BLaER1 treated with 17β-estradiol and CSF1 and Interleukin-3, amounts not matched to agents 10 nM and 100 nM (cell line): ENCODE measurements around the gene THYN1.

Experiments
- H3K27ac ChIP-seq, 11 experiments: shearing (Covaris generic); formaldehyde crosslinking; 2 replicates each; pipeline ENCODE4 v1.8.1; 2022
- H3K27me3 ChIP-seq, 11 experiments: shearing (Covaris generic); formaldehyde crosslinking; 2 replicates each; pipeline ENCODE4 v1.8.1; 2022
- H3K36me3 ChIP-seq, 11 experiments: shearing (Covaris generic); formaldehyde crosslinking; 2 replicates each; pipeline ENCODE4 v1.8.1; 2022
- H3K4me1 ChIP-seq, 10 experiments: shearing (Covaris generic); formaldehyde crosslinking; 2 replicates each; pipeline ENCODE4 v1.8.1; 2022
- H3K4me2 ChIP-seq, 11 experiments: shearing (Covaris generic); formaldehyde crosslinking; 2 replicates each; pipeline ENCODE4 v1.8.1; 2022
- H3K4me3 ChIP-seq, 10 experiments: shearing (Covaris generic); formaldehyde crosslinking; 2 replicates each; pipeline ENCODE4 v1.8.1; 2022
- H3K9ac ChIP-seq, 11 experiments: shearing (Covaris generic); formaldehyde crosslinking; 2 replicates each; pipeline ENCODE4 v1.8.1; 2022
- H3K9me3 ChIP-seq, 11 experiments: shearing (Covaris generic); formaldehyde crosslinking; replicated peaks in 1 of 11; 2 replicates each; pipeline ENCODE4 v1.8.1; 2022
- H4K20me1 ChIP-seq, 11 experiments: shearing (Covaris generic); formaldehyde crosslinking; 2 replicates each; pipeline ENCODE4 v1.8.1; 2022
- Cebpa-rat ChIP-seq, 11 experiments: shearing (Covaris generic); IDR thresholded peaks; 2 replicates each; pipeline ENCODE4 v1.8.1; 2022

Gene THYN1

DNA sequence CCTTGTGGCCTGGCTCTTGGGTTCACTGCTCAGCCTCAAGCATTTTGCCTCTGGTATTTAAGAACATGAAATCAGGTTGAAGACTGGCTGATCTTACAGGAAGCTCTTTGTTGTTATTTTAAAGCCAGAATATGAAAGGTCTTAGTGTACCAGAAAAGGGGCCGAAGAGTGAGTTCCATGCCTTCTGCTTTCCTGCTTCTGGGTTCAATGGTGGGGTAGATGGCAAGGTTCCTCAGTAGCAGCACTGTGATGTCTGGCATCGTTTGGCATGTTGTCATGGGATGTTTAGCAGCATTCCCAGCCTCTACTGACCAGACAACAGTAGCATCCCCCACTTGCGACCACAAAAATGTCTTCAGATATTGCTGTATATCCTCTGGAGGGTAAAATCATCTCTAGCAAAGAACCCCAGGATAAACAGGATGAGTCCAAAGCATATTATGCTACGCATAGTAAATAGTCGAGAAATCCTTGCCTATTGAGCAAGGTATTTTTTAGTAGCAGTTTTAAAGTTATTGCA, 26.3 kb downstream of the THYN1 start:
- Histone ChIP-seq H3K9ac (peak overlapping the region in 6 of 11 experiments; percentile 14 to 89 (median 84); a peak in 4 of 22 replicates), H3K4me3 (peak overlapping the region; percentile 76 to 91 (median 86); a peak in 18 of 20 replicates), H3K4me2 (peak overlapping the region; percentile 91 to 99 (median 97)), H3K4me1 (peaks cover 75 to 85% (median 82%) of the 10 kb centered on the region in 10 experiments), H3K27ac (no peak overlapping the region), H3K36me3 (peaks cover 0 to 6% (median 0%) of the 10 kb centered on the region in 11 experiments; a peak in 4 of 22 replicates), H3K9me3 (no peaks in the 10 kb centered on the region), H3K27me3 (peaks cover 23 to 37% (median 29%) of the 10 kb centered on the region in 11 experiments), H4K20me1 (peaks cover 61 to 85% (median 75%) of the 10 kb centered on the region in 11 experiments; a peak in 21 of 22 replicates)
- TF ChIP-seq Cebpa-rat (IDR thresholded peaks at IDR 0.05) = no peak

DNA sequence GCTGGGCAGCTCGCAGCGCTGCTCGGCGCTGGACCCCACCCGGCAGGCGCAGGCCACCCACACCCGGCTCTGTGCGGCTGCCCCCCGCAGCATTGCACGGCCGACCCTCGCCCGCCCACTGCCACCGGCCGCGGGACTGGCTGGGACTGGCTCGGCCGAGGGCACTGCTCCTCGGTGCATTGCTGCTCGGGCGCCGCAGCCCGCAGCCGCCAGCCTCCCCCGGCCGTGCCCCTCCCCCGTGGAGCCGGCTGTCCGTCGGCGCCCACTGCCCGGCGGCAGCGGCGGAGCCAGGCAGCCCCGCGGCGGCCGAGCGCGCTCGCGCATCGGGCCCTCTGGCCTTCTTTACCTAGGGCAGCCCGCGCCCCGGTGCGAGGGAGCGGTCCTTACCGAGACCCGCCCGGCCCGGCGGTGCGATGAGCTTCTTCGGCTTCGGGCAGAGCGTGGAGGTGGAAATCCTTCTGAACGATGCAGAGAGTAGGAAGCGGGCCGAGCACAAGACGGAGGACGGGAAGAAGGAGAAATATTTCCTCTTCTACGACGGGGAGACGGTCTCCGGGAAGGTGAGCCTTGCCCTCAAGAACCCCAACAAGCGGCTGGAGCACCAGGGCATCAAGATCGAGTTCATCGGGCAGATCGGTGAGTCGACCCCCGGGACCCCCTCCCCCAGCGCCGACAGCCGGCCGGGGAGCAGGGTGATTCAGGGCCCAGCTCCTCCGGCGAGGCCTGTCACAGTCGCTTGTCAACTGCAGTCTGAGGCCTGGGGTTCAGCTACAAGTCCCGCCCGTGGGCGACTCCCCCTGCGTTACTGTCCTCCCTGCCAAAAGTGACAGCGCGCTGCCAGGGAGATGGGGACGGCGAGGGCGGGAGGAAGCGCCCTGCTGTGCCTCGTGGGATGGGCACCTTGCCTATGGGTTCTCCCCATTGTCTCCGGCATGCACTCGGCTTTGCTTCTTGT, 28.2 kb downstream of the THYN1 start:
- TF ChIP-seq Cebpa-rat (IDR thresholded peaks at IDR 0.05) = no peak
- H4K20me1 ChIP-seq = peaks cover 45 to 79% (median 65%) of the 10 kb centered on the region in 11 experiments; a peak in 21 of 22 replicates
- peak overlapping the region; percentile 80 to 92 (median 84) for H3K9ac ChIP-seq
- H3K4me2 ChIP-seq = peak overlapping the region; percentile 91 to 99 (median 97)
- no peaks in the 10 kb centered on the region for H3K9me3 ChIP-seq
- H3K4me3 ChIP-seq = peak overlapping the region; percentile 76 to 91 (median 86)
- H3K4me1 ChIP-seq = peaks cover 57 to 73% (median 69%) of the 10 kb centered on the region in 10 experiments
- peaks cover 0 to 18% (median 11%) of the 10 kb centered on the region in 11 experiments; a peak in 20 of 22 replicates for H3K36me3 ChIP-seq
- peaks cover 23 to 37% (median 29%) of the 10 kb centered on the region in 11 experiments for H3K27me3 ChIP-seq
- peak overlapping the region; percentile 30 to 94 (median 87); a peak in 21 of 22 replicates for H3K27ac ChIP-seq

DNA sequence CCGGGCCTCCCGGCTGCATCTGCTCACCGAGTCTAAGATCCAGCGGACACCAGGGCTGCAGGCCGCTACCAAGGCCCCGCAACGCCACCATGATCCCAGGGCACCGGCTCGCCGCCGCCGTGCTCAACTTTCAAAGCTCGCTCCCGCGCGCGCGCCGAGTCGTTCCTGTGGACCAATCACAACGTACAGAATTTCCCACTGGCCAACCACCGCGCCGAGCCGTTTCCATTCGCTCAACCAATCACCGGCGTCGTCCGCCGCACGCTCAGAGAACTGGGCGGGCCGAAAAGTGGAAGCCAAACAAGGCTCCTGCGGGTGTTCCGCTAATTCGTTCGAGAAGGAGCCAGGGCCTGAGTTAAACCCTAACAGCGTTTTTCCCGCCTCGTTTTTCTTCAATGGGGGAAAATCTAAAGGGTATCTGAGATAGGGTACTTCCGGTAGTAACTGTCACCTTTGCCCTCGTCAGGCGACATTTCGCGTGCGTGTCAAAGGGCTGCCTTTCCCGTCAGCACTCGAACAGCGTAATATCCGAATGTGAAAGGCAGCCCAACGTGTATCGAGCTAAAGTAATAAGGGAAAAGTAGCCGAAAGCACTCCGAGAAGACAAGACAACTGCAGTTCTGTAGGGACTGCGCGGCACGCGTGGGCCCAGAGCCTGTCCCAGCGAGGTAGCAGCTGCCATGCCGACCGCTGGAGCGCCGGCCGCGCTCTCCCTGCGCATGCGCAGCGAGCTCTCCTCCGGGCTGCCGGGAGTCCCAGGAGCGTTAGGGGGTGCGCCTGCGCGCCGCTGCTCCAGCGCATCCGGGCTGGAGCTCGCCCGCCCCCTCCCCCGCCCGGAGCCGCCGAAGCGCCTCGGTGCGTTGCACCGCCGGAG, 29.1 kb downstream of the THYN1 start, which contains the start of the genes NCAPD3 and VPS26B:
TSS of gene NCAPD3 (minus strand) at position 132 of the 874 bp plus-strand sequence. CDS start at position 91, 41 bp downstream.
TSS of gene VPS26B (plus strand) at position 836 of the 874 bp plus-strand sequence. CDS start 452 bp downstream, outside the sequence.
- peaks cover 9 to 27% (median 20%) of the 10 kb centered on the region in 11 experiments for H3K36me3 ChIP-seq
- peaks cover 48 to 64% (median 60%) of the 10 kb centered on the region in 10 experiments for H3K4me1 ChIP-seq
- H3K4me2 ChIP-seq = peak within 1 kb of the TSS; percentile 95 to 99 (median 98)
- H3K9me3 ChIP-seq = no peaks in the 10 kb centered on the region
- H4K20me1 ChIP-seq = peaks cover 35 to 72% (median 57%) of the 10 kb centered on the region in 11 experiments; a peak in 21 of 22 replicates
- TF ChIP-seq Cebpa-rat (IDR thresholded peaks at IDR 0.05) = no peak
- peak within 1 kb of the TSS; percentile 76 to 91 (median 86) for H3K4me3 ChIP-seq
- peaks cover 23 to 33% (median 29%) of the 10 kb centered on the region in 11 experiments for H3K27me3 ChIP-seq
- peak within 1 kb of the TSS; percentile 80 to 92 (median 85) for H3K9ac ChIP-seq
- H3K27ac ChIP-seq = peak within 1 kb of the TSS; percentile 78 to 94 (median 87); a peak in 21 of 22 replicates

DNA sequence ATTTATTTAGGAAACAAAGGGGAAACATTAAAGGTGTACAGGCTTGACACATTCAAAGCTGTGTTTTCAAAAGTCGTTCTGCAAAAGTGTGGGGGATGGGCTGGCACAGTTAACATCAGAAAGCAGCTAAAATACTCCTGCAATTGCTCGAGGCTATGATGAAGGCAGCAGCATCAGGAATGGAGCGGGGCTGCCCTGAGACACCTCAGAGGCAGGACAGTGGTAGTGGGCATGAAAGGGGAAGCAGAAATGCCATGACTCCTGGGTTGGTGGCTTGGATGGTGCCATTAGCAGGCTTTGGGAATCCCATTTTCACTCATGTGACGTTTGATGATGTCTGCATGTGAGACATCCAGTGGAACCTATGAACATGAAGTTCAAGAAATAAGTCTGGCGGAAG, 30.0 kb downstream of the THYN1 start:
- Histone ChIP-seq H3K4me1 (peaks cover 39 to 54% (median 51%) of the 10 kb centered on the region in 10 experiments), H3K4me3 (peak overlapping the region; percentile 76 to 91 (median 86)), H3K27me3 (peaks cover 23 to 31% (median 29%) of the 10 kb centered on the region in 11 experiments), H4K20me1 (peaks cover 27 to 72% (median 57%) of the 10 kb centered on the region in 11 experiments; a peak in 21 of 22 replicates), H3K27ac (peak overlapping the region in 9 of 11 experiments; percentile 78 to 94 (median 88); a peak in 17 of 22 replicates), H3K9ac (peak overlapping the region; percentile 80 to 92 (median 85); a peak in 21 of 22 replicates), H3K4me2 (peak overlapping the region; percentile 91 to 99 (median 97)), H3K36me3 (peaks cover 18 to 37% (median 29%) of the 10 kb centered on the region in 11 experiments), H3K9me3 (no peaks in the 10 kb centered on the region)
- no peak for TF ChIP-seq Cebpa-rat (IDR thresholded peaks at IDR 0.05)

DNA sequence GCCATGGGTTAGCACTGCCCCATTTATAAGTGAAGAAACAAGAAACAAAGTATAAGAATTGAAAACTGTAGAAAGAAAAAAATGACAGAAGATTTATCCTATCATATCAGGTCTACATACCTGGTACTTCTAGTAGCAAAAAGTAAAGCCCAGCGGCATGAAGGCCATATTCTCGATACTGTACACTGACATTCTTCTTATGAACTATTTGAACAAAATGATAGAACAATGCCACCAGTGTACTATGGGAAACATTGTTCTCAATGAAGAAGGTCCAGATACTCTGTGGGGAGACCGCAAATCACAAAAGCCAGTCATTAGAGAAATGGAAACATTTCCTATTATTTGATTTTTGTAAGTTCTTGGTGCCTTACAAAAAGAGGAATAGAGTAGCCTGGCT, 36.3 kb downstream of the THYN1 start:
- peaks cover 2 to 12% (median 6%) of the 10 kb centered on the region in 10 experiments; a peak in 18 of 20 replicates for H3K4me1 ChIP-seq
- peaks cover 53 to 94% (median 79%) of the 10 kb centered on the region in 11 experiments for H3K36me3 ChIP-seq
- H3K9me3 ChIP-seq = no peaks in the 10 kb centered on the region
- peaks cover 0 to 83% (median 54%) of the 10 kb centered on the region in 11 experiments; a peak in 16 of 22 replicates for H4K20me1 ChIP-seq
- H3K9ac ChIP-seq = no peak overlapping the region
- no peak for TF ChIP-seq Cebpa-rat (IDR thresholded peaks at IDR 0.05)
- no peaks in the 10 kb centered on the region for H3K27me3 ChIP-seq
- no peak overlapping the region for H3K27ac ChIP-seq
- H3K4me3 ChIP-seq = no peak overlapping the region
- H3K4me2 ChIP-seq = no peak overlapping the region

DNA sequence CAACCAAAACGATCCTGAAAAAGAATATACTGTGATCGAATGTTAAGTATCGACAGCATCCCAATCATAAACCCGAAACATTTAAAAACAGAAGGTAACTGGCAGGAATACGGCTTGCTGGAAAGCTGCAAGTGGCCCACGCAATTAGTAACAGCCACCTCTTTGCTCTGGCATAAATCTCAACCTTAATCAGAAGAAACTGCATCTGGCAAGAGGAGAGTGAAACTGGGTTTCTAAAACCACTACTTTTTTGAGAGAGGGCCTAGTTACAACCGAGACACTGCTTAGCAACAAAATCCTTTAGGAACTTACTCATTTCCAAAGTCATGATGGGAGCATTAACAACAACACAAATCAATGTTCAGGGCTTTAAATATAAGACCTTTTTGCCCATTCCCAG, 37.3 kb downstream of the THYN1 start:
- no peak overlapping the region for H3K4me3 ChIP-seq
- TF ChIP-seq Cebpa-rat (IDR thresholded peaks at IDR 0.05) = no peak
- no peak overlapping the region for H3K4me2 ChIP-seq
- peaks cover 0 to 74% (median 56%) of the 10 kb centered on the region in 11 experiments; a peak in 16 of 22 replicates for H4K20me1 ChIP-seq
- H3K36me3 ChIP-seq = peaks cover 54 to 100% (median 81%) of the 10 kb centered on the region in 11 experiments
- no peaks in the 10 kb centered on the region for H3K9me3 ChIP-seq
- peaks cover 0 to 9% (median 6%) of the 10 kb centered on the region in 10 experiments; a peak in 13 of 20 replicates for H3K4me1 ChIP-seq
- H3K9ac ChIP-seq = peak overlapping the region in 1 of 11 experiments; percentile 32; a peak in 1 of 22 replicates
- H3K27ac ChIP-seq = no peak overlapping the region
- H3K27me3 ChIP-seq = no peaks in the 10 kb centered on the region

DNA sequence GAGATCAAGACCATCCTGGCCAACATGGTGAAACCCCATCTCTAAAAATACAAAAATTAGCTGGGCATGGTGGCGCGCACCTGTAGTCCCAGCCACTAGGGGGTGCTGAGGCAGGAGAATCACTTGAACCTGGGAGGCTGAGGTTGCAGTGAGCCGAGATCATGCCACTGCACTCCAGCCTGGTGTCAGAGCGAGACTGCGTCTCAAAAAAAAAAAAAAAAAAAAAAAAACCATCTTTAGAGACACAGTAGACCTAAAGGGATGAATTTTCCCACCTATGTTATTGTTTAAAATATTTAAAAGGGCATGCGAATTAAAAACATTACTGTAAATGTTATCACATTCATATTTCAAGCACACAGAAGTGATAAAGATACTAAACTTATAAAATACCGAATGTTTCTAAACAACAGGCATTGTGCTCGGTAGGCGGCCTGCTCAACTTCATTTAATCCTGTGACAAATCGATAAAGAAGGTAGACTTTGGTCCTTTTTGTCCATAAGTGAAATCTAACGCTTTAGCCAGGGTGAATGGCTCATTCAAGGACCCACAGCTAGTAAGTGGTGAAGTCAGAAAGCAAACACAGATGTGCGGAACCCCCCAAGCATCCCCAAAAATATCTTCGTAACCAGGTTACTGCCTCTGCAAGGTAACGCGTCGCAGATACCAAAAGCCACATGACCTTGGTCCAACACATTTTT, 45.5 kb downstream of the THYN1 start:
- Histone ChIP-seq H3K4me1 (peaks cover 0 to 9% (median 6%) of the 10 kb centered on the region in 10 experiments; a peak in 13 of 20 replicates), H3K9ac (no peak overlapping the region), H3K4me2 (no peak overlapping the region), H3K36me3 (peaks cover 77 to 97% (median 90%) of the 10 kb centered on the region in 11 experiments), H3K27me3 (no peaks in the 10 kb centered on the region), H3K27ac (no peak overlapping the region), H3K9me3 (no peaks in the 10 kb centered on the region), H3K4me3 (no peak overlapping the region), H4K20me1 (peaks cover 0 to 44% (median 16%) of the 10 kb centered on the region in 11 experiments; a peak in 10 of 22 replicates)
- no peak for TF ChIP-seq Cebpa-rat (IDR thresholded peaks at IDR 0.05)
